ENCODE results near the gene HMCN1.

The HMCN1 gene

GRCh38 chr1:185912504-185912903 lies 178.3 kb downstream of the HMCN1 start:
- no peak for DNase-seq (ENCODE audit: low spot score)

GRCh38 chr1:185914089-185914488 lies 179.9 kb downstream of the HMCN1 start:
- DNase-seq (ENCODE audit: low spot score), result no peak

GRCh38 chr1:185916861-185917260 lies 182.7 kb downstream of the HMCN1 start:
- no peak for DNase-seq (ENCODE audit: low spot score)

- no peak for DNase-seq (ENCODE audit: low spot score)
These were observed 183.5 kb downstream of the HMCN1 start for GRCh38 chr1:185917646-185918045.

GRCh38 chr1:185920602-185921001 lies 186.4 kb downstream of the HMCN1 start:
- no peak for DNase-seq (ENCODE audit: low spot score)

GRCh38 chr1:185921636-185922035 lies 187.4 kb downstream of the HMCN1 start:
- DNase-seq (ENCODE audit: low spot score), result no peak

GRCh38 chr1:185926588-185926987 lies 192.4 kb downstream of the HMCN1 start:
- no peak for DNase-seq (ENCODE audit: low spot score)

- DNase-seq (ENCODE audit: low spot score), result no peak
These were observed 195.6 kb downstream of the HMCN1 start for GRCh38 chr1:185929776-185930175.

GRCh38 chr1:185931438-185931837 lies 197.2 kb downstream of the HMCN1 start:
- no peak for DNase-seq (ENCODE audit: low spot score)

- no peak for DNase-seq (ENCODE audit: low spot score)
These were observed 199.4 kb downstream of the HMCN1 start for GRCh38 chr1:185933580-185933979.

GRCh38 chr1:185934476-185935189 lies 200.4 kb downstream of the HMCN1 start:
- DNase-seq (ENCODE audit: low spot score), result no peak

GRCh38 chr1:185935360-185935759 lies 201.2 kb downstream of the HMCN1 start:
- no peak for DNase-seq (ENCODE audit: low spot score)

- no peak for DNase-seq (ENCODE audit: low spot score)
These were observed 202.4 kb downstream of the HMCN1 start for GRCh38 chr1:185936641-185937040.

GRCh38 chr1:185938396-185938795 lies 204.2 kb downstream of the HMCN1 start:
- DNase-seq (ENCODE audit: low spot score), result no peak

GRCh38 chr1:185939142-185939541 lies 205.0 kb downstream of the HMCN1 start:
- DNase-seq (ENCODE audit: low spot score), result no peak

- no peak for DNase-seq (ENCODE audit: low spot score)
These were observed 208.8 kb downstream of the HMCN1 start for GRCh38 chr1:185942961-185943360.

GRCh38 chr1:185956881-185957280 lies 222.7 kb downstream of the HMCN1 start:
- no peak for DNase-seq (ENCODE audit: low spot score)

GRCh38 chr1:185957441-185958363 lies 223.5 kb downstream of the HMCN1 start:
- DNase-seq (ENCODE audit: low spot score), result no peak

- no peak for DNase-seq (ENCODE audit: low spot score)
These were observed 226.5 kb downstream of the HMCN1 start for GRCh38 chr1:185960422-185961321.

GRCh38 chr1:185961664-185962063 lies 227.5 kb downstream of the HMCN1 start:
- no peak for DNase-seq (ENCODE audit: low spot score)

- no peak for DNase-seq (ENCODE audit: low spot score)
These were observed 230.8 kb downstream of the HMCN1 start for GRCh38 chr1:185964946-185965345.

- no peak for DNase-seq (ENCODE audit: low spot score)
These were observed 231.7 kb downstream of the HMCN1 start for GRCh38 chr1:185965870-185966269.
